ENCODE measurements around the gene ANKMY1.

The ANKMY1 gene

GRCh38 chr2:240443891-240444301, 113.9 kb downstream of the ANKMY1 start:
- DNase-seq = no peak

GRCh38 chr2:240442891-240443715, 114.7 kb downstream of the ANKMY1 start:
- DNase-seq = no peak

GRCh38 chr2:240441993-240442411, 115.8 kb downstream of the ANKMY1 start:
- DNase-seq = no peak

GRCh38 chr2:240441326-240441992, 116.3 kb downstream of the ANKMY1 start:
- no peak for DNase-seq

GRCh38 chr2:240440704-240441320, 117.0 kb downstream of the ANKMY1 start:
- no peak for DNase-seq

- DNase-seq = no peak
Measured at GRCh38 chr2:240440251-240440650, 117.5 kb downstream of the ANKMY1 start.

- no peak for DNase-seq
Measured at GRCh38 chr2:240439698-240440151, 118.1 kb downstream of the ANKMY1 start.

GRCh38 chr2:240438810-240439697, 118.7 kb downstream of the ANKMY1 start:
- no peak for DNase-seq

GRCh38 chr2:240437861-240438809, 119.7 kb downstream of the ANKMY1 start:
- peak; percentile 49 for DNase-seq

GRCh38 chr2:240437551-240437860, 120.3 kb downstream of the ANKMY1 start:
- DNase-seq = no peak

GRCh38 chr2:240436683-240437550, 120.9 kb downstream of the ANKMY1 start:
- DNase-seq = peak; percentile 21

GRCh38 chr2:240435948-240436682, 121.7 kb downstream of the ANKMY1 start:
- DNase-seq = peak; percentile 5

GRCh38 chr2:240435457-240435947, 122.3 kb downstream of the ANKMY1 start, which contains the start of gene GPC1:
GPC1 (plus strand) TSS chr2:240435663; CDS start chr2:240435919, 256 bp downstream.
- peak; percentile 82 for DNase-seq

- DNase-seq = peak; percentile 91
Measured at GRCh38 chr2:240434728-240435456, 122.9 kb downstream of the ANKMY1 start.

- peak; percentile 95 for DNase-seq
Measured at GRCh38 chr2:240433973-240434727, 123.6 kb downstream of the ANKMY1 start.

GRCh38 chr2:240432820-240433801, 124.7 kb downstream of the ANKMY1 start:
- DNase-seq = no peak

GRCh38 chr2:240432430-240432819, 125.4 kb downstream of the ANKMY1 start:
- no peak for DNase-seq

Data from fibroblast of skin of right quadriceps (primary cell).